Liver (tissue), 9 donors: ENCODE data around the gene MGAT4C. TPM values are rescaled to one million over a fixed set of nuclear protein-coding genes. Genes with fewer than 3 reads are reported as not detected.

Experiments used
- DNase-seq: peaks from one replicate; pipeline ENCODE4 v3.0.0-alpha.2; 2017; ENCODE audit warnings: low spot score
- H3K27ac ChIP-seq, 2 donors: one replicate each; pipeline ENCODE4 v1.7.0; 2013; ENCODE audit warnings: inconsistent platforms in 2 of 2, low read length in 2 of 2, control low read depth in 1 of 2, low read depth in 1 of 2, mild to moderate bottlenecking in 1 of 2
- H3K27me3 ChIP-seq, 4 donors: one replicate each; pipeline versions ENCODE4 v1.6.1 to v1.7.0; 2013; ENCODE audit warnings: low read length in 3 of 4, inconsistent platforms in 1 of 4, mild to moderate bottlenecking in 1 of 4, moderate library complexity in 1 of 4; ENCODE audit not compliant: control insufficient read depth in 4 of 4, insufficient read depth in 4 of 4
- H3K36me3 ChIP-seq, 4 donors: one replicate each; pipeline versions ENCODE4 v1.6.1 to v1.7.0; 2013; ENCODE audit warnings: low read length in 3 of 4, mild to moderate bottlenecking in 3 of 4, low read depth in 1 of 4, moderate library complexity in 1 of 4; ENCODE audit not compliant: control insufficient read depth in 4 of 4, insufficient read depth in 3 of 4
- H3K4me1 ChIP-seq, 4 donors: one replicate each; pipeline versions ENCODE4 v1.6.1 to v1.7.0; 2013; ENCODE audit warnings: low read length in 3 of 4, mild to moderate bottlenecking in 3 of 4, moderate library complexity in 1 of 4; ENCODE audit not compliant: control insufficient read depth in 4 of 4, insufficient read depth in 4 of 4
- H3K4me3 ChIP-seq, 3 donors: one replicate each; pipeline versions ENCODE4 v1.6.1 to v1.7.0; 2013; ENCODE audit warnings: low read length in 3 of 3, control low read depth in 1 of 3, low read depth in 1 of 3, mild to moderate bottlenecking in 1 of 3
- H3K9ac ChIP-seq, 2 donors: one replicate each; pipeline ENCODE4 v1.7.0; 2013; ENCODE audit warnings: low read length in 2 of 2, mild to moderate bottlenecking in 2 of 2, moderate library complexity in 2 of 2, control low read depth in 1 of 2, low read depth in 1 of 2
- H3K9me3 ChIP-seq, 4 donors: one replicate each; pipeline versions ENCODE4 v1.6.1 to v1.7.0; 2013; ENCODE audit warnings: low read length in 3 of 4; ENCODE audit not compliant: control insufficient read depth in 4 of 4
- EGR1 ChIP-seq, 2 donors: IDR thresholded peaks; 2 replicates each; pipeline ENCODE4 v1.6.1; 2016 to 2018; ENCODE audit warnings: antibody characterized with exemption in 2 of 2, low read depth in 2 of 2
- FOXA1 ChIP-seq: IDR thresholded peaks from 2 replicates; pipeline ENCODE4 v1.6.1; 2016; ENCODE audit warnings: antibody characterized with exemption
- FOXA2 ChIP-seq: IDR thresholded peaks from 2 replicates; pipeline ENCODE4 v1.6.1; 2016; ENCODE audit warnings: antibody characterized with exemption
- GABPA ChIP-seq, 2 donors: IDR thresholded peaks in 1 of 2; conservative IDR thresholded peaks in 1 of 2; 2 replicates each; pipeline ENCODE4 v1.6.1; 2016; ENCODE audit warnings: antibody characterized with exemption in 2 of 2, mild to moderate bottlenecking in 1 of 2, moderate library complexity in 1 of 2
- HNF4A ChIP-seq, 2 donors: conservative IDR thresholded peaks; 2 replicates each; pipeline ENCODE4 v1.6.1; 2016; ENCODE audit warnings: antibody characterized with exemption in 2 of 2, mild to moderate bottlenecking in 2 of 2
- HNF4G ChIP-seq: IDR thresholded peaks from 2 replicates; pipeline ENCODE4 v1.6.1; 2016; ENCODE audit warnings: antibody characterized with exemption
- JUND ChIP-seq, 2 donors: IDR thresholded peaks; 2 replicates each; pipeline ENCODE4 v1.6.1; 2016; ENCODE audit warnings: antibody characterized with exemption in 2 of 2
- NR2F2 ChIP-seq: IDR thresholded peaks from 2 replicates; pipeline ENCODE4 v1.6.1; 2016; ENCODE audit warnings: antibody characterized with exemption
- RAD21 ChIP-seq, 2 donors: IDR thresholded peaks; 2 replicates each; pipeline ENCODE4 v1.6.1; 2016; ENCODE audit warnings: antibody characterized with exemption in 2 of 2, mild to moderate bottlenecking in 2 of 2
- RXRA ChIP-seq, 2 donors: IDR thresholded peaks; 2 replicates each; pipeline ENCODE4 v1.6.1; 2017 to 2018; ENCODE audit warnings: antibody characterized with exemption in 2 of 2, mild to moderate bottlenecking in 1 of 2
- SP1 ChIP-seq: IDR thresholded peaks from 2 replicates; pipeline ENCODE4 v1.6.1; 2018; ENCODE audit warnings: antibody characterized with exemption, mild to moderate bottlenecking
- TAF1 ChIP-seq: conservative IDR thresholded peaks from 2 replicates; pipeline ENCODE4 v1.6.1; 2016; ENCODE audit warnings: antibody characterized with exemption, mild to moderate bottlenecking
- YY1 ChIP-seq: IDR thresholded peaks from 2 replicates; pipeline ENCODE4 v1.6.1; 2016; ENCODE audit warnings: antibody characterized with exemption, mild to moderate bottlenecking
- WGBS: extraction: QIAGEN DNeasy Blood & Tissue Kit; methylation state at CpG from one replicate; pipeline ENCODE4 v1.1.7; 2013; 5-methylcytosine and 5-hydroxymethylcytosine counted together
- polyA plus RNA-seq, 2 donors: library from polyadenylated mRNA; stranded (reverse) in 1 of 2; unstranded in 1 of 2; fragments of 200-250 nt in 1 of 2; fragments of >200 nt in 1 of 2; fragmentation: Nextera tagmentation in 1 of 2; extraction: Ambion mirVana in 1 of 2; gene quantifications; one replicate each; pipeline versions ENCODE4 v1.2.1 to v1.2.3, GENCODE V29; 2013 to 2015
- total RNA-seq, 2 donors: library from RNA; depleted of rRNA; stranded (reverse); fragments of >200 nt; gene quantifications; one replicate each; pipeline ENCODE4 v1.2.3, GENCODE V29; 2014
- TF ChIP-seq, protein P1 (sequence below): IDR thresholded peaks from 2 replicates; pipeline ENCODE4 v1.6.1; 2016; ENCODE audit warnings: antibody characterized with exemption
- TF ChIP-seq, protein P2 (sequence below): IDR thresholded peaks from 2 replicates; pipeline ENCODE4 v1.6.1; 2016; ENCODE audit warnings: antibody characterized with exemption
- TF ChIP-seq, protein P3 (sequence below): fragments of 150-350 bp; IDR thresholded peaks from 2 replicates; pipeline ENCODE4 v1.5.1; 2017; ENCODE audit warnings: improper control_type of control experiment, low read depth, low read length; ENCODE audit not compliant: missing input control
- donor health status: healthy.
- donor health status: healthy.
- donor health status: healthy.
- donor health status: healthy.
- donor health status: healthy.

The MGAT4C gene
- total and polyA plus RNA-seq, 4 donors, result 0.02 to 0.65 (median 0.09) TPM

GRCh38 chr12:86229772-86230171, 26.4 kb downstream of the MGAT4C start:
- no peak for TF ChIP-seq HNF4A (conservative IDR thresholded peaks at IDR 0.05)
- TF ChIP-seq FOXA1, result no peak
- no peak for TF ChIP-seq SP1
- TF ChIP-seq YY1, result no peak
- TF ChIP-seq RAD21 (IDR thresholded peaks at IDR 0.05), result no peak
- TF ChIP-seq, protein P1, sequence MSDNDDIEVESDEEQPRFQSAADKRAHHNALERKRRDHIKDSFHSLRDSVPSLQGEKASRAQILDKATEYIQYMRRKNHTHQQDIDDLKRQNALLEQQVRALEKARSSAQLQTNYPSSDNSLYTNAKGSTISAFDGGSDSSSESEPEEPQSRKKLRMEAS, result no peak
- TF ChIP-seq EGR1 (IDR thresholded peaks at IDR 0.05; ENCODE audit: low read depth in 2 of 2), result no peak
- no peak for TF ChIP-seq NR2F2
- TF ChIP-seq TAF1, result no peak
- TF ChIP-seq, protein P2, sequence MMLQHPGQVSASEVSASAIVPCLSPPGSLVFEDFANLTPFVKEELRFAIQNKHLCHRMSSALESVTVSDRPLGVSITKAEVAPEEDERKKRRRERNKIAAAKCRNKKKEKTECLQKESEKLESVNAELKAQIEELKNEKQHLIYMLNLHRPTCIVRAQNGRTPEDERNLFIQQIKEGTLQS, result no peak
- TF ChIP-seq JUND (IDR thresholded peaks at IDR 0.05), result no peak
- TF ChIP-seq, protein P3, sequence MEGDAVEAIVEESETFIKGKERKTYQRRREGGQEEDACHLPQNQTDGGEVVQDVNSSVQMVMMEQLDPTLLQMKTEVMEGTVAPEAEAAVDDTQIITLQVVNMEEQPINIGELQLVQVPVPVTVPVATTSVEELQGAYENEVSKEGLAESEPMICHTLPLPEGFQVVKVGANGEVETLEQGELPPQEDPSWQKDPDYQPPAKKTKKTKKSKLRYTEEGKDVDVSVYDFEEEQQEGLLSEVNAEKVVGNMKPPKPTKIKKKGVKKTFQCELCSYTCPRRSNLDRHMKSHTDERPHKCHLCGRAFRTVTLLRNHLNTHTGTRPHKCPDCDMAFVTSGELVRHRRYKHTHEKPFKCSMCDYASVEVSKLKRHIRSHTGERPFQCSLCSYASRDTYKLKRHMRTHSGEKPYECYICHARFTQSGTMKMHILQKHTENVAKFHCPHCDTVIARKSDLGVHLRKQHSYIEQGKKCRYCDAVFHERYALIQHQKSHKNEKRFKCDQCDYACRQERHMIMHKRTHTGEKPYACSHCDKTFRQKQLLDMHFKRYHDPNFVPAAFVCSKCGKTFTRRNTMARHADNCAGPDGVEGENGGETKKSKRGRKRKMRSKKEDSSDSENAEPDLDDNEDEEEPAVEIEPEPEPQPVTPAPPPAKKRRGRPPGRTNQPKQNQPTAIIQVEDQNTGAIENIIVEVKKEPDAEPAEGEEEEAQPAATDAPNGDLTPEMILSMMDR, result no peak
- Histone ChIP-seq H3K27me3 (peaks cover 0 to 2% (median 0%) of the 10 kb centered on the region in 4 donors), H3K4me1 (no peaks in the 10 kb centered on the region), H3K9me3 (no peaks in the 10 kb centered on the region), H3K9ac (no peak overlapping the region), H3K4me3 (no peak overlapping the region), H3K36me3 (no peaks in the 10 kb centered on the region), H3K27ac (no peak overlapping the region)
- WGBS, result 86% methylated on average over 2 of the region's 2 CpGs
- DNase-seq, result no peak

GRCh38 chr12:86228656-86229055, 27.5 kb downstream of the MGAT4C start:
- no peak for TF ChIP-seq FOXA2
- no peak for TF ChIP-seq RXRA (IDR thresholded peaks at IDR 0.05)
- no peak for TF ChIP-seq GABPA (IDR thresholded peaks at IDR 0.05 in 1 of 2, conservative IDR thresholded peaks at IDR 0.05 in 1 of 2)
- no peak for TF ChIP-seq YY1
- TF ChIP-seq SP1, result no peak
- TF ChIP-seq, protein P1, result no peak
- TF ChIP-seq HNF4A (conservative IDR thresholded peaks at IDR 0.05), result no peak
- TF ChIP-seq HNF4G, result no peak
- no peak for TF ChIP-seq RAD21 (IDR thresholded peaks at IDR 0.05)
- TF ChIP-seq, protein P2, result no peak
- Histone ChIP-seq H3K4me1 (no peaks in the 10 kb centered on the region), H3K9me3 (no peaks in the 10 kb centered on the region), H3K36me3 (no peaks in the 10 kb centered on the region), H3K27me3 (peaks cover 0 to 2% (median 0%) of the 10 kb centered on the region in 4 donors), H3K27ac (no peak overlapping the region), H3K4me3 (no peak overlapping the region), H3K9ac (no peak overlapping the region)
- DNase-seq, result no peak

DNA sequence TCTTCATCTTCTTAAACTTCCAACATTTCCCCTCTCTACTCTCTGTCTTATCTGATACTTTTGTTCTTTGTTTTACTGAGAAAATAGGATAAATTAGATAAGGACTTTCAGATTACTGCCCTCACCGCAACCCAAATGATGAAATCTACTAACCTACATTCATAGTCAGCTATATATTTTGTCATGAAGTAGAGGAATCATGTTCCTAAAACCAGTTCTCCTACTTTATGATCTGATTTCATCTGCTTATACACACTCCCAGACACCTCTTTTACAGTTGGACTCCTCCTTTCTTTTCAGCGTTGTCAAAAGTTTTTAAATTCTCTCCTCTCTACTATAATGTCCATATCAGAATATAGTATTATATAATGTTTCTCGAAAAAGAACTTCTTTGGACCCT, 29.7 kb downstream of the MGAT4C start:
- WGBS, result 74% methylated on average over 3 of the region's 3 CpGs
- H3K9me3 ChIP-seq, result no peaks in the 10 kb centered on the region
- TF ChIP-seq, protein P3, result no peak
- DNase-seq, result no peak
- H3K27ac ChIP-seq, result no peak overlapping the region
- H3K4me1 ChIP-seq, result no peaks in the 10 kb centered on the region
- H3K27me3 ChIP-seq, result peaks cover 0 to 2% (median 0%) of the 10 kb centered on the region in 4 donors
- no peaks in the 10 kb centered on the region for H3K36me3 ChIP-seq
- no peak overlapping the region for H3K4me3 ChIP-seq
- no peak overlapping the region for H3K9ac ChIP-seq
